Immature natural killer cell (primary cell): ENCODE measurements around the gene HOXA3. TPM values are rescaled to one million over a fixed set of nuclear protein-coding genes. Genes with fewer than 3 reads are reported as not detected.

Source experiments
- DNase-seq, 3 donors: peaks; one replicate each; pipeline ENCODE4 v3.0.0; 2022; ENCODE audit warnings: mixed read lengths in 1 of 3
- H3K27ac Mint-ChIP-seq, 6 donors: one replicate each; pipeline ENCODE4 v1.8.0; 2020; ENCODE audit warnings: mixed read lengths in 6 of 6, mild to moderate bottlenecking in 5 of 6, inconsistent platforms in 4 of 6, moderate library complexity in 3 of 6
- H3K27me3 Mint-ChIP-seq, 3 donors: one replicate each; pipeline ENCODE4 v1.8.0; 2020 to 2021; ENCODE audit warnings: low read depth in 3 of 3, mild to moderate bottlenecking in 3 of 3, mixed read lengths in 3 of 3, moderate library complexity in 3 of 3, inconsistent platforms in 1 of 3
- H3K36me3 Mint-ChIP-seq, 3 donors: one replicate each; pipeline ENCODE4 v1.8.0; 2020; ENCODE audit warnings: mixed read lengths in 3 of 3, inconsistent platforms in 2 of 3, mild to moderate bottlenecking in 2 of 3
- H3K4me1 Mint-ChIP-seq, 2 donors: one replicate each; pipeline ENCODE4 v1.8.0; 2020; ENCODE audit warnings: inconsistent platforms in 2 of 2, mild to moderate bottlenecking in 2 of 2, mixed read lengths in 2 of 2, moderate library complexity in 1 of 2
- H3K4me3 Mint-ChIP-seq, 5 donors: one replicate each; pipeline ENCODE4 v1.8.0; 2020; ENCODE audit warnings: mild to moderate bottlenecking in 5 of 5, mixed read lengths in 5 of 5, inconsistent platforms in 3 of 5, moderate library complexity in 3 of 5
- H3K9me3 Mint-ChIP-seq, 6 donors: one replicate each; pipeline ENCODE4 v1.8.0; 2020; ENCODE audit warnings: mild to moderate bottlenecking in 6 of 6, mixed read lengths in 6 of 6, inconsistent platforms in 4 of 6, moderate library complexity in 3 of 6
- polyA plus RNA-seq, 3 donors: library from polyadenylated mRNA; unstranded; fragments of 300-500 nt; fragmentation: Illumina TruSeq; gene quantifications; one replicate each; pipeline ENCODE4 v1.2.3, GENCODE V29; 2021

The HOXA3 gene
- polyA plus RNA-seq, 3 donors from 2014 or later, result 0.13 TPM; not detected in 2

GRCh38 chr7:27140126-27140857 is 12.1 kb downstream of the HOXA3 start:
- peaks cover 1 to 18% of the 10 kb centered on the region in 2 donors for H3K4me1 Mint-ChIP-seq
- peaks cover 10 to 15% (median 12%) of the 10 kb centered on the region in 3 donors for H3K27me3 Mint-ChIP-seq
- H3K9me3 Mint-ChIP-seq, result no peaks in the 10 kb centered on the region
- no peak for DNase-seq
- peaks cover 0 to 9% (median 0%) of the 10 kb centered on the region in 3 donors for H3K36me3 Mint-ChIP-seq
- no peak overlapping the region for H3K4me3 Mint-ChIP-seq
- no peak overlapping the region for H3K27ac Mint-ChIP-seq

GRCh38 chr7:27139334-27140125 is 12.9 kb downstream of the HOXA3 start:
- H3K27ac Mint-ChIP-seq, result no peak overlapping the region
- peaks cover 10 to 18% (median 14%) of the 10 kb centered on the region in 3 donors for H3K27me3 Mint-ChIP-seq
- H3K4me3 Mint-ChIP-seq, result no peak overlapping the region
- peaks cover 0 to 9% (median 0%) of the 10 kb centered on the region in 3 donors for H3K36me3 Mint-ChIP-seq
- no peak for DNase-seq
- H3K9me3 Mint-ChIP-seq, result no peaks in the 10 kb centered on the region
- peaks cover 1 to 22% of the 10 kb centered on the region in 2 donors for H3K4me1 Mint-ChIP-seq

- no peak overlapping the region for H3K4me3 Mint-ChIP-seq
- H3K4me1 Mint-ChIP-seq, result peaks cover 1 to 22% of the 10 kb centered on the region in 2 donors
- peaks cover 0 to 9% (median 0%) of the 10 kb centered on the region in 3 donors for H3K36me3 Mint-ChIP-seq
- no peak for DNase-seq
- H3K27ac Mint-ChIP-seq, result no peak overlapping the region
- H3K9me3 Mint-ChIP-seq, result no peaks in the 10 kb centered on the region
- peaks cover 10 to 18% (median 14%) of the 10 kb centered on the region in 3 donors for H3K27me3 Mint-ChIP-seq
These were observed 13.4 kb downstream of the HOXA3 start for GRCh38 chr7:27138985-27139333.

GRCh38 chr7:27138472-27138871 is 13.9 kb downstream of the HOXA3 start:
- peaks cover 0 to 9% (median 0%) of the 10 kb centered on the region in 3 donors for H3K36me3 Mint-ChIP-seq
- no peak for DNase-seq
- H3K4me1 Mint-ChIP-seq, result peaks cover 1 to 22% of the 10 kb centered on the region in 2 donors
- no peaks in the 10 kb centered on the region for H3K9me3 Mint-ChIP-seq
- peaks cover 10 to 18% (median 14%) of the 10 kb centered on the region in 3 donors for H3K27me3 Mint-ChIP-seq
- no peak overlapping the region for H3K27ac Mint-ChIP-seq
- H3K4me3 Mint-ChIP-seq, result no peak overlapping the region

- H3K4me1 Mint-ChIP-seq, result peaks cover 1 to 22% of the 10 kb centered on the region in 2 donors
These were observed 14.6 kb downstream of the HOXA3 start for GRCh38 chr7:27137640-27138315.

GRCh38 chr7:27134392-27134791 is 18.0 kb downstream of the HOXA3 start:
- H3K27ac Mint-ChIP-seq, result no peak overlapping the region

More at GRCh38 chr7:27137640-27138315, 14.6 kb downstream of the HOXA3 start:
- Mint-ChIP-seq H3K4me3 (no peak overlapping the region), H3K9me3 (no peaks in the 10 kb centered on the region), H3K27ac (no peak overlapping the region), H3K27me3 (peaks cover 10 to 17% (median 14%) of the 10 kb centered on the region in 3 donors), H3K36me3 (peaks cover 0 to 9% (median 0%) of the 10 kb centered on the region in 3 donors)
- DNase-seq, result no peak

GRCh38 chr7:27133409-27134231 is 18.8 kb downstream of the HOXA3 start:
- Mint-ChIP-seq H3K4me1 (peaks cover 6 to 28% of the 10 kb centered on the region in 2 donors), H3K27ac (no peak overlapping the region), H3K4me3 (no peak overlapping the region), H3K9me3 (no peaks in the 10 kb centered on the region), H3K27me3 (peaks cover 10 to 17% (median 12%) of the 10 kb centered on the region in 3 donors), H3K36me3 (no peaks in the 10 kb centered on the region)
- DNase-seq, result no peak

More at GRCh38 chr7:27134392-27134791, 18.0 kb downstream of the HOXA3 start:
- Mint-ChIP-seq H3K4me3 (no peak overlapping the region), H3K4me1 (peaks cover 6 to 28% of the 10 kb centered on the region in 2 donors), H3K36me3 (peaks cover 0 to 3% (median 0%) of the 10 kb centered on the region in 3 donors), H3K27me3 (peaks cover 10 to 19% (median 12%) of the 10 kb centered on the region in 3 donors), H3K9me3 (no peaks in the 10 kb centered on the region)
- DNase-seq, result no peak

GRCh38 chr7:27132978-27133377 is 19.4 kb downstream of the HOXA3 start:
- Mint-ChIP-seq H3K27ac (no peak overlapping the region), H3K9me3 (no peaks in the 10 kb centered on the region), H3K36me3 (no peaks in the 10 kb centered on the region), H3K4me1 (peaks cover 6 to 28% of the 10 kb centered on the region in 2 donors), H3K4me3 (no peak overlapping the region), H3K27me3 (peaks cover 9 to 17% (median 12%) of the 10 kb centered on the region in 3 donors)
- no peak for DNase-seq

- H3K36me3 Mint-ChIP-seq, result no peaks in the 10 kb centered on the region
- peaks cover 6 to 25% of the 10 kb centered on the region in 2 donors for H3K4me1 Mint-ChIP-seq
- peak overlapping the region in 2 of 6 donors; percentile 57 to 62 for H3K27ac Mint-ChIP-seq
- peaks cover 7 to 16% (median 8%) of the 10 kb centered on the region in 3 donors for H3K27me3 Mint-ChIP-seq
- peak overlapping the region in 2 of 5 donors; percentile 54 to 81 for H3K4me3 Mint-ChIP-seq
- no peaks in the 10 kb centered on the region for H3K9me3 Mint-ChIP-seq
- DNase-seq, result no peak
These were observed 20.2 kb downstream of the HOXA3 start for GRCh38 chr7:27132214-27132613.

GRCh38 chr7:27131390-27131819 is 21.0 kb downstream of the HOXA3 start:
- H3K4me1 Mint-ChIP-seq, result peaks cover 6 to 21% of the 10 kb centered on the region in 2 donors

GRCh38 chr7:27130540-27131389 is 21.6 kb downstream of the HOXA3 start, which contains the start of gene HOXA4:
Gene HOXA4, minus strand, starts transcription at chr7:27130757. Its CDS starts 24 bp downstream, at chr7:27130733.
- H3K36me3 Mint-ChIP-seq, result no peaks in the 10 kb centered on the region
- H3K9me3 Mint-ChIP-seq, result no peaks in the 10 kb centered on the region
- DNase-seq, result peak; percentile 74 to 90 (median 86)
- H3K4me3 Mint-ChIP-seq, result peak within 1 kb of the TSS; percentile 62 to 83 (median 80)
- H3K27ac Mint-ChIP-seq, result peak within 1 kb of the TSS in 4 of 6 donors; percentile 53 to 84 (median 64)
- H3K4me1 Mint-ChIP-seq, result peaks cover 6 to 14% of the 10 kb centered on the region in 2 donors
- peaks cover 3 to 12% (median 11%) of the 10 kb centered on the region in 3 donors for H3K27me3 Mint-ChIP-seq

More at GRCh38 chr7:27131390-27131819, 21.0 kb downstream of the HOXA3 start:
- H3K27ac Mint-ChIP-seq, result peak overlapping the region in 3 of 6 donors; percentile 21 to 84 (median 53)
- H3K27me3 Mint-ChIP-seq, result peaks cover 5 to 12% (median 11%) of the 10 kb centered on the region in 3 donors
- H3K4me3 Mint-ChIP-seq, result peak overlapping the region; percentile 62 to 83 (median 80)
- DNase-seq, result no peak
- H3K36me3 Mint-ChIP-seq, result no peaks in the 10 kb centered on the region
- no peaks in the 10 kb centered on the region for H3K9me3 Mint-ChIP-seq
